HG03196 (cell line): Measurements from ENCODE around the gene EZH2.

Source experiments
- ATAC-seq: cut with Tn5 transposase; IDR thresholded peaks from one replicate; pipeline ENCODE4 v1.9.1; 2021; ENCODE audit not compliant: unreplicated experiment

Gene EZH2

GRCh38 chr7:148901178-148901577 is 17.1 kb upstream of the EZH2 start:
- ATAC-seq = no peak

DNA sequence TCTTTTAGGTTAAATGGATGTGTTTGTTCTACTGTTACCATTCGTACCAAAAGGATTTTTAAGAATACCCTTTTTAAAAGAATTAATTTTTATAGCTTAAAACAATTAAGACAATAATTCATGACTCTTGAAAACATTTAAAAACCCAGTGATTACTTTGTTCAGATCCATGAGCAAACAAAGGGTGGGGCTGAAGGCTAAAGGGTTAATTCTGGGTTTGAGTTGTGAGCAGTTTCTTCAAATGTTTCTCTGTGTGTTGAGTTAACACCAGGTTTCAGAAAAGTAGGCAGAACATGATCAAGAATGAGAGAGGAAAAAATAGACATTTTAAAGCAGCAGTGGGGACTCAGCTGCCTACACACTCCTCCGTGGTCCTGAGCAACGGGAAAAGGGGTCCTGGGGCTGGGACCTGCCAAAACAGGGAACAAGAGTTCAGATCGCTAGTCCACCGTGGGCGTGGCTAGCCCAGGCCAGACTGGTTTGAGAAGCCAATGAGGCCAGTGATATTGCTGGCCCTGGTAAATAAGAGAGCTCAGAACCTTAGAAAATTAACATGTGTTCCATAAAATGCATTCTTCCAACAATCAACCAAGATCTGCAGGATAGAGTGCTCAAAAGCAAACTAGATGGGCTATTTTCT is 14.9 kb upstream of the EZH2 start:
- ATAC-seq = no peak

GRCh38 chr7:148894591-148894990 is 10.5 kb upstream of the EZH2 start:
- no peak for ATAC-seq

- no peak for ATAC-seq
Measured at GRCh38 chr7:148893071-148893470, 9.0 kb upstream of the EZH2 start.

DNA sequence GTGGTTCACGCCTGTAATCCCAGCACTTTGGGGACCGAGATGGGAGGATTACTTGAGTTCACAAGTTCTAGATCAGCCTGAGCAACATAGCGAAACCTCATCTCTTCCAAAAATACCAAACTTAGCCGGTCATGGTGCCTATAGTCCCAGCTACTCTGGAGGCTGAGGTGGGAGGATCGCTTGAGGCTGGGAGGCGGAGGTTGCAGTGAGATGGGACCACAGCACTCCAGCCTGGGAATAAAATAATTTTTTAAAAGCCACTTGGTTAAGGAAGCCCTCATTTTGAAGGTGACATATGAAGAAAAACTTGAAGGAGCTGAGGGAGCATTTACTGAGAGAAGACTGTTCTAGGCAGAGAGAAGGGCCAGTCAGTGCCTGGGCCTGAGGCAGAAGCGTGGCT is 4.2 kb upstream of the EZH2 start:
- ATAC-seq = no peak

DNA sequence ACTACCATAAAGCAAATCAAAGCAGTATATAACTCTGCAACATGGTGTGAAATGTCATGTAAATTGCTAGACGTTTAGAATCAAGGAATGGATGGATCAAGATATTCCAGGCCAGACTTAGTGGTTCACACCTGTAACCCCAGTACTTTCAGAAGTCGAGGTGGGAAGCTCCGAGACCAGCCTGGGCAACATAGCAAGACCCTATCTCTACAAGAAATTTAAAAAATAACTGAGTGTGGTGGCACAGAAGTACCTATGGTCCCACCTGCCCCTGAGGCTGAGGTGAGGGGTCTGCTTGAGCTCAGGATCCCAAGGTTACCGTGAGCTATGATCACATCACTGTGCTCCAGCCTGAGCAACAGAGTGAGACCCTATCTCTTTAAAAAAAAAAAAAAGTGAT is 2.8 kb upstream of the EZH2 start:
- ATAC-seq = no peak

- peak; percentile 91 for ATAC-seq
Measured at GRCh38 chr7:148884299-148885022, 370 bp upstream of the EZH2 start.

DNA sequence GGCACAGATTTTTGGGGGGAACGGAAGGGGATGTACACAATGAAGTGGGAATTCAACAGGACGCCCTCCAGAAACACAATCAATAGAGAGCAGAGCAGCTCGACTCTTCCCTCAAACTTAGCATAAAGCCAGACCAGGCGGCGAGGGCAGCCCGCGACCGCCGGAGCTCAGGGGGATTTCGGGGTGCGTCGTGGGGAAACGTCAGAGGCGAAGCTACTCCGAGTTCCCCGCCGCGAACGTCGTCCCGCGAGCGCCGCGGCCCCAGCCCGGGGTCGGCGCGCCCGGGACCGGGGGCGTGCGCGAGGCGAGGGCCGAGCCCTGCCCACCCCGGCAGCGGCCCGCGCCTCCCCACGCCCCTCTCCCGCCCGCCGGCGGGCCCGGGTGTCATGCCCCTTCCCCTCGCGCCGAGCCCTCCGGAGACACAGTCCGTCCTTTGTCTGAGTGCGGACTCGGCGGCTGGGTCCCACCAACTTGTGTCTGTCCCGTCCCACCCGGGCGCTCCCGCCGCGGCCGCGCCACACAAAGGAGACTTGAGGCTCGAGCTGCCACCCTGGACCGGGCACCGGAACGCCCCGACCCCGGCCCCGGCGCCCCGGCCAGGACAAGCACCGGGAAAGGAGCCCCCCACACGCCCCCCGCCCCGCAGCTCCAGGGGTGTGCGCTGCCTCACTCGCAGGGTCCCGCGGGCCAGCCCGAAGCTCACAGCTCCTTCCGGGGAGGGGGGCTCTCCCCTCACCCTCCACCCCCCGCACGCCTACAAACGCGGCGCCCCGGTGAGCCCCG is 634 bp downstream of the EZH2 start:
- peak; percentile 32 for ATAC-seq

DNA sequence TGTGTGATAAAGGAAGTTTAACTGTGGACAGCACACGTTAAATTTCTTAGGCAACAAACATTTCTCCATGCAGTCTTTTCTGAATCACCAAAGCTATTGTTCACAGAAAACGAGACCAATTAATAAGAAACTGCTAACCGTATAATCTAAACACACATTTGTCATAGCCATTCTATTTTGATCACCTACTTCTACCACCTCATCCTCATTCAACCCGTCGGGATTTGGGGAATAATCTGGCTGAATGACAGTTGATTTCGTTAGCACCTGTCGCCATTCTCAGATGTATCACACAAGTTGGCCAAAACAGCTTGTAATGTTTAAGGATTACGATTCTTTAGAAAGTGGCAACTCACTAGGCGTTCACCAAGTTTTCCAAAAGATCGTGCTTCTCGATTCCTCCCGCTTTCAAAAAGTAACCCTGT is 1.2 kb downstream of the EZH2 start:
- ATAC-seq = no peak

GRCh38 chr7:148882192-148882591 is 1.9 kb downstream of the EZH2 start:
- ATAC-seq = no peak

GRCh38 chr7:148878317-148878716 is 5.8 kb downstream of the EZH2 start:
- ATAC-seq = no peak

DNA sequence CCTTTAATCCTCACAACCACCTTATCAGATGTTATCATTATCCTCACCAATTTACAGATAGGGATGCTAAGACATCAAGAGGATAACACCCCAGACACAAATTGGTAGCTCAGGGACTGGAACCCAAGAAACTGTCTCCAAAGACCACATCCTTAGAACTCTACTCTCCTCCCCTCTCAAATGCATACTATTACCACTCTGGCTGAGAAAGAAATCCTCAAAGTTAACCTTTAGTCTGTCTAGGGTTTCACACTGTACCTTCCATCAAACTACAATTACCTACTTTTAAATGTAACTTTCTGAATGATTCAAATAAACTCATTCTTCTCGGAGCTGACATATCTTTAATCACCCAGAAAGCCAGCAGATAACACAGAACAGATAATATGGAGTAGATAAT is 6.6 kb downstream of the EZH2 start:
- ATAC-seq = no peak

GRCh38 chr7:148872188-148872587 is 11.9 kb downstream of the EZH2 start:
- no peak for ATAC-seq

- ATAC-seq = no peak
Measured at GRCh38 chr7:148871551-148871950, 12.5 kb downstream of the EZH2 start.

- ATAC-seq = no peak
Measured at GRCh38 chr7:148871030-148871429, 13.1 kb downstream of the EZH2 start.

DNA sequence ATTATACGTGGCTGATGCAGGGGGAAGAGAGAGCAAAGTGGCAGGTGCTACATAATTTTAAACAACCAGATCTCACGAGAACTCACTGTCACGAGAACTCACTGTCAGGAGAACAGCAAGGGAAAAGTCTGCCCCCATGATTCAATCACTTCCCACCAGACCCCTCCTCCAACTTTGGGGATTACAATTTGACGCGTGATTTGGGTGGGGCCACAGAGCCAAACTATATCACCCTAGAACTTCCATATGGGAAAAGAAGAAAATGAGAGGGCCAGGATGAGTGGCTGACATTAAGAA is 15.8 kb downstream of the EZH2 start:
- no peak for ATAC-seq

DNA sequence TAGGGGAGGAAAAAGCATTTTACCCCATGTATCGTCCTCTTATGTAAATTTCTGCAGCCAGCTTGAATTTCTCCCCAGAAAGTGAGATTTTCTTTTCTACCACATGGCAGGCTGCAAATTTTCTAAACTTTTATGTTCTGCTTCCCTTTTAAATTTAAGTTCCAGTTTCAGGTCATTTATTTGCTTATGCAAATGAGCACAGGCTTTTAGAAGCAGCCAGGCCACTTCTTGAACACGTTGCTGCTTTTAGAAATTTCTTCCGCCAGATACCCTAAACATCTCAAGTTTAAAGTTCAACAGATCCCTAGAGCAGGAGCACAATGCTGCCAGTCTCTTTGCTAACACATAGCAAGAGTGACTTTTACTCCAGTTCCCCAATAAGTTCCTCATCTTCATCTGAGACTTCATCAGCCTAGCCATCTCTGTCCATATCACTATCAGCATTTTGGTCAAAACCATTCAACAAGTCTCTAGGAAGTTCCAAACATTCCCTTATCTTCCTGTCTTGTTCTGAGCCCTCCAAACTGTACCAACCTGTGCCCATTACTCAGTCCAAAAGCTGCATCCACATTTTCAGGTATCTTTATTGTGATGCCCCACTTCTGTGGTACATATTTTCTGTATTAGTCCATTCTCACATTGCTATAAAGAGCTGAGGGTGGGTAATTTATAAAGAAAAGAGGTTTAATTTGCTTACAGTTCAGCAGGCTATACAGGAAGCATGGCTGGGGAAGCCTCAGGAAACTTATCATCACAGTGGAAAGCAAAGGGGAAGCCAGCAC is 16.3 kb downstream of the EZH2 start:
- ATAC-seq = no peak

- no peak for ATAC-seq
Measured at GRCh38 chr7:148866362-148866761, 17.7 kb downstream of the EZH2 start.

- ATAC-seq = no peak
Measured at GRCh38 chr7:148865283-148865682, 18.8 kb downstream of the EZH2 start.

DNA sequence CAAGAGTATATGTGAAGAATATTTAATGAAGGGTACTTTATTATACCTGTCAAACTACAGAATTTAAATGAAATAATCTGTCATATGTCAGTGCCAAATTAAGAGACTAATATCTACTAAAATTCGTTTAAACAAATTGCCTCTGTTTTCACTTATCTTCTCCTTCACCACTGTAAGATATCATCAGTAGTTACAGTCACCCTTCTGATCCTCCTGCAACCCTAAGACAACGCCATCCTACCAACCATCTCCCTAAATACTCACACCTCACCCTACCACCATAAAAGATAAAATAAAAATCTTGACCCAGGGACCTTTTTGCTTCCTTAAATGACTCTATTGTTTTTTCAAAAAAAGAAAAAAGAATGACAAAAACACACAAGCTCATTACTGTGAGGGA is 20.8 kb downstream of the EZH2 start:
- no peak for ATAC-seq

- ATAC-seq = no peak
Measured at GRCh38 chr7:148862481-148862880, 21.6 kb downstream of the EZH2 start.

DNA sequence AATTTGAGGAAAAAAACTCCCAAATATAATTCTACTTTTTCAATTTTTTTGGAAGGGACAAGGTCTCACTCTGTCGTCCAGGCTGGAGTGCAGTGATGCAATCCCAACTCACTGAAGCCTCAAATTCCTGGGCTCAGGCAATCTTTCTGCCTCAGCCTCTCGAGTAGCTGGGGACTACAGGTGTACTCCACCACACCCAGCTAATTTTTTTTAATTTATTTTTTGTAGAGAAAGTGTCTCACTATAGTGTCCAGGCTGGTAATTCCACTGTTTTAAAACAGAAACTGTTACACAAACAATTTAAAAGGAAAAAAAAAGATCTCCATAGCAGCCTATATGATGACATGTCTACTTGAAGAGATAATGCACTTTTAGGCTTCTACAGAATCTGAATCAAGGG is 25.6 kb downstream of the EZH2 start:
- ATAC-seq = no peak
